ENCODE data around the gene CTIF.

GRCh38 chr18:48810805-48811204, 272.0 kb downstream of the CTIF start:
- TF ChIP-seq CTCF (IDR thresholded peaks at IDR 0.05) (no peak), POLR2A (IDR thresholded peaks at IDR 0.05) (no peak), POLR2AphosphoS5 (IDR thresholded peaks at IDR 0.05) (no peak), EP300 (IDR thresholded peaks at IDR 0.05) (no peak)
